Measurements from ENCODE around the gene RNF13.
"Not testable (repeated sequence)": the region's sequence is repeated elsewhere in the genome, so short reads cannot be mapped to it uniquely, and the experiment has no call there.

RNF13 gene

DNA sequence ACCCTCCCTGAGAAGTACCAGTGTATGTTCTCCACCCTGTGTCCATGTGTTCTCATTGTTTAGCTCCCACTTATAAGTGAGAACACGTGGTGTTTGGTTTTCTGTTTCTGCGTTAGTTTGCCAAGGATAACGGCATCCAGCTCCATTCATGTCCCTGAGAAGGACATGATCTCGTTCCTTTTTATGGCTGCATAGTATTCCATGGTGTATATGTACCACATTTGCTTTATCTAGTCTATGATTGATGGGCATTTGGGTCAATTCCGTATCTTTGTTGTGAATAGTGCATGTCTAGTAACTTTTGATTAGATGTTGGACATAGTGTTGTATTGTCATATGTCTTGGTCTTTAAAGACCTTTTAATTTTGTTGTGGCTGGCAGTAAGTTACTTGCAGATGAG, 70.8 kb downstream of the RNF13 start:
- Mint-ChIP-seq H3K4me1 (peaks cover 12% of the 10 kb centered on the region), H3K36me3 (ENCODE audit: low read depth) (peaks cover 21% of the 10 kb centered on the region)
- not testable (repeated sequence) for H3K27ac Mint-ChIP-seq, DNase-seq, H3K4me3 Mint-ChIP-seq, ATAC-seq, H3K9me3 Mint-ChIP-seq, H3K27me3 Mint-ChIP-seq

- Mint-ChIP-seq H3K4me1 (peaks cover 14% of the 10 kb centered on the region), H3K36me3 (ENCODE audit: low read depth) (peaks cover 21% of the 10 kb centered on the region)
- DNase-seq, H3K9me3 Mint-ChIP-seq, H3K27me3 Mint-ChIP-seq, H3K27ac Mint-ChIP-seq, ATAC-seq, H3K4me3 Mint-ChIP-seq: not testable (repeated sequence)
Observed at GRCh38 chr3:149884848-149885247, 71.8 kb downstream of the RNF13 start.

GRCh38 chr3:149886957-149887356, 73.9 kb downstream of the RNF13 start:
- H3K36me3 Mint-ChIP-seq (ENCODE audit: low read depth), result peaks cover 19% of the 10 kb centered on the region
- peaks cover 4% of the 10 kb centered on the region for H3K9me3 Mint-ChIP-seq
- DNase-seq (no peak), ATAC-seq (no peak)
- H3K27ac Mint-ChIP-seq, result no peak overlapping the region
- no peak overlapping the region for H3K4me3 Mint-ChIP-seq
- H3K27me3 Mint-ChIP-seq, result no peaks in the 10 kb centered on the region
- peaks cover 18% of the 10 kb centered on the region for H3K4me1 Mint-ChIP-seq

GRCh38 chr3:149891621-149892020, 78.6 kb downstream of the RNF13 start:
- H3K9me3 Mint-ChIP-seq, result no peaks in the 10 kb centered on the region
- ATAC-seq (no peak), DNase-seq (no peak)
- H3K27me3 Mint-ChIP-seq, result no peaks in the 10 kb centered on the region
- peaks cover 7% of the 10 kb centered on the region for H3K36me3 Mint-ChIP-seq (ENCODE audit: low read depth)
- H3K4me1 Mint-ChIP-seq, result peaks cover 7% of the 10 kb centered on the region
- H3K4me3 Mint-ChIP-seq, result no peak overlapping the region
- H3K27ac Mint-ChIP-seq, result no peak overlapping the region

DNA sequence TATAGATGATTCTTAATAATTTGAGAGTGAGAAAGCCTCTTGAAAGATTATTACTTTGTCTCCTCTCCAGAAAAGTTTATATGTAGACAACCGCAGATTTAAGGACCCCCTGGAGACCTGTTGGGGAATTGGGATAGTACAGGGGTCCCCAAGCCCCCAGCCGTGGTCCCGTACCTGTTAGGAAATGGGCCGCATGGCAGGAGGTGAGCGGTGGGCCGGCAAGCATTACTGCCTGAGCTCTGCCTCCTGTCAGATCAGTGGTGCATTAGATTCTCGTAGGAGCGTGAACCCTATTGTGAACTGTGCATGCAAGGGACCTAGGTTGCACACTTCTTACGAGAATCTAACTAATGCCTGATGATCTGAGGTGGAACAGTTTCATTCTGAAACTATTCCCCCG, 79.4 kb downstream of the RNF13 start:
- no peak for ATAC-seq
- no peak for DNase-seq
- H3K4me3 Mint-ChIP-seq, result no peak overlapping the region
- peaks cover 7% of the 10 kb centered on the region for H3K4me1 Mint-ChIP-seq
- no peak overlapping the region for H3K27ac Mint-ChIP-seq
- peaks cover 7% of the 10 kb centered on the region for H3K36me3 Mint-ChIP-seq (ENCODE audit: low read depth)
- no peaks in the 10 kb centered on the region for H3K9me3 Mint-ChIP-seq
- no peaks in the 10 kb centered on the region for H3K27me3 Mint-ChIP-seq

GRCh38 chr3:149894205-149894604, 81.2 kb downstream of the RNF13 start:
- peaks cover 7% of the 10 kb centered on the region for H3K4me1 Mint-ChIP-seq
- H3K27me3 Mint-ChIP-seq, result no peaks in the 10 kb centered on the region
- no peak overlapping the region for H3K4me3 Mint-ChIP-seq
- DNase-seq (no peak), ATAC-seq (no peak)
- H3K36me3 Mint-ChIP-seq (ENCODE audit: low read depth), result peaks cover 11% of the 10 kb centered on the region
- no peak overlapping the region for H3K27ac Mint-ChIP-seq
- H3K9me3 Mint-ChIP-seq, result no peaks in the 10 kb centered on the region

DNA sequence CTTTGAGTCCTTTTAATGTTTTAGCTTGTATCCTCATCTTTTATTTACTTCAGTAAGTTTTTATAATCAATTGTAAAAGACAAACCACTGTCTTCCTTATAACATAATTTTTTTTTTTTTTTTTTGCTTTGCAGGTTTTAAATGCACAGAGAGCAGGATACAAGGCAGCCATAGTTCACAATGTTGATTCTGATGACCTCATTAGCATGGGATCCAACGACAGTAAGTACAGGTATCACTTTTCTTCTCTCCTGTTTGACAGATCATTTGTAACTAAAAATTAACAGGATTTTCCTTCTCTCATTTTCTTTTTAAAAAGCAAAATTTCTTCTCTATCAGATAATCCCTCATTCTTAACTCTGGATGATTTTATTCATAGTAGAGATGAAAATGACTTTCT, 82.3 kb downstream of the RNF13 start:
- Mint-ChIP-seq H3K36me3 (ENCODE audit: low read depth) (peaks cover 13% of the 10 kb centered on the region), H3K9me3 (no peaks in the 10 kb centered on the region)

DNA sequence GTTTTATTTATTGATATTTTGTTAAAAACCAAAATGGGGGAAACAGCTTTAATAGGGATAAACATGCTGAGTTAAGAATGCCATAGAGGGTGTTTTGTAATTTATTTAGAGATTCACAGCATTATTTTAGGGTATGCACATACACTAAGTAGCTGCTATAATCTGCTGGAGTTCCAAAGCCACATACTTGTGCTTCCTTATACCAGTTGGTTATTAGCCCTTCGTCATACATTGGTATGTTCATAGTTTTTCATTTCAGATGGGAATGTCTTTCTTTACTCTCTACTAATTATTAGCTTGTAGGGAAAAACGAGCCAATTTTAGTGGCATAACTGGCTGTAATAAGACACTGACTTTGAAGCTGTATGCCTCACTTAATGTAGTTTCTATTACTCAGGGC, 82.8 kb downstream of the RNF13 start:
- ATAC-seq, result no peak

More for the DNA sequence above, 82.3 kb downstream of the RNF13 start:
- Mint-ChIP-seq H3K4me1 (peaks cover 4% of the 10 kb centered on the region), H3K27me3 (no peaks in the 10 kb centered on the region), H3K4me3 (no peak overlapping the region), H3K27ac (no peak overlapping the region)
- DNase-seq (no peak), ATAC-seq (no peak)

GRCh38 chr3:149898771-149899170, 85.8 kb downstream of the RNF13 start:
- H3K27me3 Mint-ChIP-seq, result no peaks in the 10 kb centered on the region
- no peak overlapping the region for H3K27ac Mint-ChIP-seq
- ATAC-seq (no peak), DNase-seq (no peak)
- peaks cover 17% of the 10 kb centered on the region for H3K36me3 Mint-ChIP-seq (ENCODE audit: low read depth)
- no peaks in the 10 kb centered on the region for H3K9me3 Mint-ChIP-seq
- H3K4me1 Mint-ChIP-seq, result no peaks in the 10 kb centered on the region
- H3K4me3 Mint-ChIP-seq, result no peak overlapping the region

More for the DNA sequence above, 82.8 kb downstream of the RNF13 start:
- Mint-ChIP-seq H3K4me3 (no peak overlapping the region), H3K27me3 (no peaks in the 10 kb centered on the region), H3K36me3 (ENCODE audit: low read depth) (peaks cover 13% of the 10 kb centered on the region), H3K27ac (no peak overlapping the region), H3K9me3 (no peaks in the 10 kb centered on the region), H3K4me1 (peaks cover 1% of the 10 kb centered on the region)
- DNase-seq, result no peak

GRCh38 chr3:149900322-149900721, 87.3 kb downstream of the RNF13 start:
- Mint-ChIP-seq H3K4me1 (no peaks in the 10 kb centered on the region), H3K36me3 (ENCODE audit: low read depth) (peaks cover 19% of the 10 kb centered on the region), H3K9me3 (no peaks in the 10 kb centered on the region), H3K27ac (no peak overlapping the region), H3K27me3 (no peaks in the 10 kb centered on the region), H3K4me3 (no peak overlapping the region)
- no peak for DNase-seq
- ATAC-seq, result no peak

GRCh38 chr3:149901770-149902169, 88.8 kb downstream of the RNF13 start:
- no peaks in the 10 kb centered on the region for H3K27me3 Mint-ChIP-seq
- H3K4me3 Mint-ChIP-seq, result no peak overlapping the region
- DNase-seq (no peak), ATAC-seq (no peak)
- no peaks in the 10 kb centered on the region for H3K4me1 Mint-ChIP-seq
- peaks cover 20% of the 10 kb centered on the region for H3K36me3 Mint-ChIP-seq (ENCODE audit: low read depth)
- no peak overlapping the region for H3K27ac Mint-ChIP-seq
- H3K9me3 Mint-ChIP-seq, result no peaks in the 10 kb centered on the region

DNA sequence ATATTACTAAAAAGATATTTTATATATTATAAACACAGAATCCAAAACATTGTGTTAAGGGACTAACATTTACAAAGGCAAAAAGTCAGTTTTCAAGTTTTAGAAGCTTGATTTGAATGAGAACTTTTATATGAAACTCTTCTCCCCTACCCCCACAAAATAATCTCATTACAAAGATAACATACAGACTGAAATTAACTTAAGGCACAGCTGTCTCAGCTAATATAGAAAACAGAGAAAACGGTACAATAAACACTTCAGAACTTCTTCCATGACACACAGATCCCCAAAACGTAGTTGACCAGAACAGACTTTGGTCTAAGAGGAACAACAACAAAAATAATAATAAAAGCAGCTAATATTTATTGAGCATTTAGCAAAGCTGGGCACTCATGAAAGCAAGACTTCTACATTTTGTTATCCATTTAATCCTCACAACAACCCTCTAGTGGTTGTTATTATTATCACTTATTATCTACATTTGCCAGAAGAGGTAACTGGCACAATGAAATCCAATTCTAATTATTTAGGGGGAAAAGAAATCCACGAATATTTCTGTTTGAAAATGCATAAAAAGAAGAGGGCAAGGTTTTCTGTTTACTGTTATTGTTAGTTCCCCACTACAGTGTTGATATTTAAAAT, 89.6 kb downstream of the RNF13 start:
- DNase-seq, result no peak
- ATAC-seq, result no peak
- Mint-ChIP-seq H3K27ac (no peak overlapping the region), H3K9me3 (no peaks in the 10 kb centered on the region), H3K4me3 (no peak overlapping the region), H3K36me3 (ENCODE audit: low read depth) (peaks cover 15% of the 10 kb centered on the region), H3K27me3 (no peaks in the 10 kb centered on the region), H3K4me1 (no peaks in the 10 kb centered on the region)

GRCh38 chr3:149906036-149906435, 93.0 kb downstream of the RNF13 start:
- Mint-ChIP-seq H3K9me3 (no peaks in the 10 kb centered on the region), H3K36me3 (ENCODE audit: low read depth) (peaks cover 12% of the 10 kb centered on the region), H3K4me3 (no peak overlapping the region), H3K27ac (no peak overlapping the region), H3K27me3 (no peaks in the 10 kb centered on the region), H3K4me1 (no peaks in the 10 kb centered on the region)
- DNase-seq (no peak), ATAC-seq (no peak)

- DNase-seq (no peak), ATAC-seq (no peak)
- Mint-ChIP-seq H3K27me3 (no peaks in the 10 kb centered on the region), H3K27ac (no peak overlapping the region), H3K4me3 (no peak overlapping the region), H3K36me3 (ENCODE audit: low read depth) (peaks cover 16% of the 10 kb centered on the region), H3K9me3 (no peaks in the 10 kb centered on the region), H3K4me1 (no peaks in the 10 kb centered on the region)
Observed at GRCh38 chr3:149908424-149908957, 95.5 kb downstream of the RNF13 start.

DNA sequence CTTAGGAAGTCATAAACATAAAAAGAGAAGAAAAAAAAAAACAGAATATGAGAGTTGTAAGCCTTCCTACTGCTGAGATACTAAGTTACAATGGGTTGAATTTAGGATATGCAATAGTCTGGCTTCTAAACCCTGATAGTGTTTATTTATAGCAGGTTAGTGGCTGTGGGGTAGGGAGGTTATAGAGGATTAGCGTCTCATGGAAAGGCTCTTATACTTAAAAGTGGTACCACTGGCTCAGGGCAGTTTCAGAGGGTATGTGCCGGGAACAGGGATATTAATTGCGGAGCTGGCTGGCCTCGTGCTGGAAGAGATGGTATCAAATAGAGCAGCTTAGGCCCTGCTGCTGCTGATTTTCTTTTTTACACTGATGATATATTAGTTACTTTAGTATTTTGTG, 96.9 kb downstream of the RNF13 start:
- ATAC-seq (no peak), DNase-seq (no peak)
- Mint-ChIP-seq H3K36me3 (ENCODE audit: low read depth) (peaks cover 21% of the 10 kb centered on the region), H3K4me3 (no peak overlapping the region), H3K4me1 (no peaks in the 10 kb centered on the region), H3K27ac (no peak overlapping the region), H3K27me3 (no peaks in the 10 kb centered on the region), H3K9me3 (no peaks in the 10 kb centered on the region)

Measured in activated naive CD8-positive, alpha-beta T cell treated with anti-CD3 and anti-CD28 coated beads, Interleukin-2, amount 50 U/mL, for 24 hours (primary cell).